Suprapubic skin (tissue), 3 donors: ENCODE results near the gene DSEL.

Experiments used
- POLR2AphosphoS5 ChIP-seq, 3 donors: sonication (generic); formaldehyde crosslinking; IDR thresholded peaks; one replicate each; pipeline ENCODE4 v1.6.1; 2017; ENCODE audit warnings: antibody characterized with exemption in 3 of 3
- TF ChIP-seq, protein P1 (sequence below), 2 donors: fragments of 200-600 bp in 1 of 2; fragments of 450-650 bp in 1 of 2; sonication (generic) in 1 of 2; IDR thresholded peaks; one replicate each; pipeline ENCODE4 v1.5.1; 2016 to 2019; ENCODE audit warnings: antibody characterized with exemption in 2 of 2, mild to moderate bottlenecking in 1 of 2, moderate library complexity in 1 of 2

DNA sequence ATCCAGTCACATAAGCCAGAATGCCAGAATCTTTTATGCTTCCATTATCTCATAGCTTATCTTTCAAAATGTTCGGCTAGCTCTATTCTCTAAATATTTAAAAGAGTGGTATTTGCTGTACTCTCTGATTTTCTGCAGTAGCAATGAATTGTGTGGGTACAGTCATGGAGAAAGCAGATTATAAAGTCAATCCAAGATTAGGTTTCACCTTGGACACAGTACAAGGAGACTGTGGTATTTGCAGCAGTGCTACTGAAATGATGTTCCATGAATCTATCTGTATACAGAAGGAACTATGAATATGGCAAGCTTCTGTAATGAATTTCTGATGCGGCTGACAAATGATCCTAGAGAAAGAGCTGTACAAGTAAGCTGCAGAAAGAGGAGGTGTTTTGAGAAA, 15.4 kb upstream of the DSEL start:
- TF ChIP-seq, protein P1, sequence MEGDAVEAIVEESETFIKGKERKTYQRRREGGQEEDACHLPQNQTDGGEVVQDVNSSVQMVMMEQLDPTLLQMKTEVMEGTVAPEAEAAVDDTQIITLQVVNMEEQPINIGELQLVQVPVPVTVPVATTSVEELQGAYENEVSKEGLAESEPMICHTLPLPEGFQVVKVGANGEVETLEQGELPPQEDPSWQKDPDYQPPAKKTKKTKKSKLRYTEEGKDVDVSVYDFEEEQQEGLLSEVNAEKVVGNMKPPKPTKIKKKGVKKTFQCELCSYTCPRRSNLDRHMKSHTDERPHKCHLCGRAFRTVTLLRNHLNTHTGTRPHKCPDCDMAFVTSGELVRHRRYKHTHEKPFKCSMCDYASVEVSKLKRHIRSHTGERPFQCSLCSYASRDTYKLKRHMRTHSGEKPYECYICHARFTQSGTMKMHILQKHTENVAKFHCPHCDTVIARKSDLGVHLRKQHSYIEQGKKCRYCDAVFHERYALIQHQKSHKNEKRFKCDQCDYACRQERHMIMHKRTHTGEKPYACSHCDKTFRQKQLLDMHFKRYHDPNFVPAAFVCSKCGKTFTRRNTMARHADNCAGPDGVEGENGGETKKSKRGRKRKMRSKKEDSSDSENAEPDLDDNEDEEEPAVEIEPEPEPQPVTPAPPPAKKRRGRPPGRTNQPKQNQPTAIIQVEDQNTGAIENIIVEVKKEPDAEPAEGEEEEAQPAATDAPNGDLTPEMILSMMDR (IDR thresholded peaks at IDR 0.05): no peak
- no peak for TF ChIP-seq POLR2AphosphoS5 (IDR thresholded peaks at IDR 0.05)
